Peyer's patch (tissue), 4 donors: ENCODE measurements around the gene MPHOSPH9. TPM values are rescaled to one million over a fixed set of nuclear protein-coding genes. Genes with fewer than 3 reads are reported as not detected.

ENCODE experiments used
- DNase-seq, 3 donors: peaks; one replicate each; pipeline ENCODE4 v3.0.0-alpha.2; 2017 to 2019
- H3K27ac ChIP-seq, 4 donors: fragments of 200-600 bp; sonication (generic); one replicate each; pipeline ENCODE4 v1.5.1; 2016 to 2019
- H3K27me3 ChIP-seq, 2 donors: fragments of 200-600 bp; sonication (generic); one replicate each; pipeline ENCODE4 v1.5.1; 2019
- H3K36me3 ChIP-seq, 3 donors: fragments of 200-600 bp; sonication (generic); one replicate each; pipeline ENCODE4 v1.5.1; 2016 to 2019
- H3K4me1 ChIP-seq, 4 donors: fragments of 200-600 bp; sonication (generic); one replicate each; pipeline ENCODE4 v1.5.1; 2016 to 2019
- H3K4me3 ChIP-seq, 4 donors: fragments of 200-600 bp; sonication (generic); 1 replicate in 3 of 4; 2 replicates in 1 of 4; pipeline ENCODE4 v1.5.1; 2016 to 2019; ENCODE audit warnings: mild to moderate bottlenecking in 1 of 4
- H3K9me3 ChIP-seq, 4 donors: fragments of 200-600 bp; sonication (generic); one replicate each; pipeline ENCODE4 v1.5.1; 2016 to 2019; ENCODE audit warnings: mild to moderate bottlenecking in 1 of 4
- CTCF ChIP-seq, 6 experiments: fragments of 450-650 bp in 4 of 6; fragments of 200-600 bp in 2 of 6; sonication (generic) in 1 of 6; IDR thresholded peaks; one replicate each; pipeline ENCODE4 v1.5.1; 2017 to 2019; ENCODE audit warnings: antibody characterized with exemption in 6 of 6, mild to moderate bottlenecking in 3 of 6, moderate library complexity in 1 of 6
- POLR2A ChIP-seq, 2 donors: fragments of 450-650 bp; IDR thresholded peaks; one replicate each; pipeline ENCODE4 v1.5.1; 2017; ENCODE audit warnings: antibody characterized with exemption in 2 of 2, mild to moderate bottlenecking in 2 of 2, moderate library complexity in 2 of 2
- total RNA-seq, 4 donors: library from RNA; depleted of rRNA; stranded (reverse); fragments of >200 nt; gene quantifications; one replicate each; pipeline ENCODE4 v1.1.0, GENCODE V29; 2016

The MPHOSPH9 gene
- total RNA-seq, 4 donors from 2014 or later = 26.0 to 71.0 (median 35.6) TPM

DNA sequence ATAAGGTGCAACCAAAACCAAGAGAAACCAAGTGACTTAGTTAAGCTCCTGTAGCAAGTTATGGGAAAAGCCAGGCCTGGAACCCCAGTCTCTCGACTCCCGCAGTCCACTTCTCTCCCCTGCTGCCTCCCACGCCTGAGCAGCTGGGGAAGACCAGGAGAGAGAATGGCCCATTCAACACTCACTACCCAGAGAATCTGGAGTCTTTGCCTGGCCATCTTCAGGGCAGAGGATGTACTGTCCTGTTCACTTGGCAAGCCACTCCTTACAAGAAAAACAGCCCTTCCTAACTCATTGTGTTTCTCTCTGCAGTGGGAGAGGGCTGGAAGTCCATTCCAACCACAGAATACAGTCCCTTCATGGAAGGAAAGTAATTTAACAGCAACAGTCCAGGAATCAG lies 83.9 kb downstream of the MPHOSPH9 start:
- no peak for TF ChIP-seq CTCF (IDR thresholded peaks at IDR 0.05)
- no peak for TF ChIP-seq POLR2A (IDR thresholded peaks at IDR 0.05)
- Histone ChIP-seq H3K27me3 (no peaks in the 10 kb centered on the region), H3K4me1 (peaks cover 0 to 45% (median 2%) of the 10 kb centered on the region in 4 donors), H3K9me3 (no peaks in the 10 kb centered on the region), H3K36me3 (no peaks in the 10 kb centered on the region), H3K27ac (peak overlapping the region; percentile 21 to 88 (median 80)), H3K4me3 (peak overlapping the region in 1 of 4 donors; percentile 92)
- no peak for DNase-seq

- Histone ChIP-seq H3K4me1 (peaks cover 0 to 47% (median 2%) of the 10 kb centered on the region in 4 donors), H3K9me3 (no peaks in the 10 kb centered on the region), H3K4me3 (no peak overlapping the region), H3K27ac (peak overlapping the region in 2 of 4 donors; percentile 74 to 87), H3K27me3 (no peaks in the 10 kb centered on the region), H3K36me3 (no peaks in the 10 kb centered on the region)
- TF ChIP-seq POLR2A (IDR thresholded peaks at IDR 0.05) = no peak
- TF ChIP-seq CTCF (IDR thresholded peaks at IDR 0.05) = no peak
- DNase-seq = no peak
These were observed 84.3 kb downstream of the MPHOSPH9 start for GRCh38 chr12:123148655-123149054.

- peaks cover 0 to 52% (median 2%) of the 10 kb centered on the region in 4 donors for H3K4me1 ChIP-seq
- peak overlapping the region in 1 of 4 donors; percentile 87 for H3K27ac ChIP-seq
These were observed 84.7 kb downstream of the MPHOSPH9 start for GRCh38 chr12:123148223-123148622.

GRCh38 chr12:123145211-123145610 lies 87.7 kb downstream of the MPHOSPH9 start:
- Histone ChIP-seq H3K27ac (no peak overlapping the region), H3K4me1 (peaks cover 3 to 68% (median 14%) of the 10 kb centered on the region in 4 donors), H3K36me3 (no peaks in the 10 kb centered on the region), H3K4me3 (no peak overlapping the region), H3K9me3 (no peaks in the 10 kb centered on the region), H3K27me3 (no peaks in the 10 kb centered on the region)
- TF ChIP-seq CTCF (IDR thresholded peaks at IDR 0.05) = no peak
- TF ChIP-seq POLR2A (IDR thresholded peaks at IDR 0.05) = no peak
- DNase-seq = no peak

More at GRCh38 chr12:123148223-123148622, 84.7 kb downstream of the MPHOSPH9 start:
- Histone ChIP-seq H3K9me3 (no peaks in the 10 kb centered on the region), H3K4me3 (no peak overlapping the region), H3K27me3 (no peaks in the 10 kb centered on the region), H3K36me3 (no peaks in the 10 kb centered on the region)
- TF ChIP-seq CTCF (IDR thresholded peaks at IDR 0.05) (no peak), POLR2A (IDR thresholded peaks at IDR 0.05) (no peak)
- no peak for DNase-seq

DNA sequence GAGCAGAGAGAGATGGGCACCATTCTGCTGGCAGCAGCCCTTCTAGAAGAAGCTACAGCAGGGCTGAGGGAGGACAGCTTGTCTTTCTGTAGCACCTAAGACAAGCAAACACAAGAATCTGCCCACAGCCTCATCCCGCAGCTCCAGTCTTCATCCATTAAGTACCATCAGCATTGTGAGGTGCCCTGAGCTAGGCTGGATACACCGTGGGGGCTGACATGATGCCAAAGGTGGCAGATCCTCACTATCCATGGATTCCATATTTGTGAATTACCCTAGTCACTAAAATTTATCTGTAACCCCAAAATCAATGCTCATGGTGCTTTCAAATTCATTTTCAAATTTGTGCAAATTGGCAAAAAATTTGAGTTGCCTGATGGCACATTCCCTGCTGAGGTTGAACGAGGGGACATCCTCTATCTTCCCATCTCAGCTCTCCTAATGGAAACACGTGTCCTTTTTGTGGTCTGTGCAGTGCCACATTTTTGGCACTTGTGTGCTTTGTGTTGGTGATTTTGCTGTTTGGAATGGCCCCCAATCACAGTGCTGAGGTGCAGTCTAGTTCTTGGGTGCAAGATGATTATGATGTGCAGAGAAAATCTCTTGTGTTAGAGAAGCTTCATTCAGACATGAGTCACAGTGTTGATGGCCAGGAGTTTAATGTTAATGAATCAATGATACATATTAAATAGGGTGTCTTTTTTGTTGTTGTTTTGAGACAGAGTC lies 89.0 kb downstream of the MPHOSPH9 start:
- no peak for DNase-seq
- Histone ChIP-seq H3K36me3 (no peaks in the 10 kb centered on the region), H3K27ac (peak overlapping the region; percentile 55 to 91 (median 77)), H3K4me3 (no peak overlapping the region), H3K9me3 (no peaks in the 10 kb centered on the region), H3K4me1 (peaks cover 0 to 71% (median 15%) of the 10 kb centered on the region in 4 donors), H3K27me3 (no peaks in the 10 kb centered on the region)
- TF ChIP-seq CTCF (IDR thresholded peaks at IDR 0.05) (no peak), POLR2A (IDR thresholded peaks at IDR 0.05) (no peak)
